Activated CD8-positive, alpha-beta T cell treated with anti-CD3 and anti-CD28 coated beads, Interleukin-2, amount 10 ng/mL, durations not matched to agents 7 days and 5 days (primary cell): ENCODE measurements around the gene LENG1. TPM values are rescaled to one million over a fixed set of nuclear protein-coding genes. Genes with fewer than 3 reads are reported as not detected.
"Not testable (repeated sequence)": the region's sequence is repeated elsewhere in the genome, so short reads cannot be mapped to it uniquely, and the experiment has no call there.

ENCODE experiments used
- ATAC-seq: fragments of 150-1000 bp; cut with Tn5 transposase; one replicate; pipeline ENCODE4 v1.10.0; 2021; ENCODE audit warnings: moderate library complexity
- CTCF ChIA-PET: fragments of 350-600 bp; sonication (Branson Sonifier 250); formaldehyde crosslinking; loops from one replicate; lab custom pipeline; 2021; ENCODE audit warnings: antibody characterized with exemption; lab: Charles Lee
- POLR2A ChIA-PET: fragments of 350-600 bp; sonication (Branson Sonifier 250); formaldehyde crosslinking; loops from one replicate; lab custom pipeline; 2021; ENCODE audit warnings: antibody characterized with exemption; lab: Charles Lee
- DNase-seq: peaks from one replicate; pipeline ENCODE4 v3.0.0-alpha.2; 2020
- H3K27ac Mint-ChIP-seq: one replicate; pipeline ENCODE4 v1.8.0; 2021; ENCODE audit warnings: mild to moderate bottlenecking, mixed read lengths
- H3K27me3 Mint-ChIP-seq: one replicate; pipeline ENCODE4 v1.8.0; 2021; ENCODE audit warnings: low read depth, mixed read lengths
- H3K36me3 Mint-ChIP-seq: one replicate; pipeline ENCODE4 v1.8.0; 2021; ENCODE audit warnings: low read depth, mixed read lengths
- H3K4me1 Mint-ChIP-seq: one replicate; pipeline ENCODE4 v1.8.0; 2021; ENCODE audit warnings: low read depth, mixed read lengths
- H3K4me3 Mint-ChIP-seq: one replicate; pipeline ENCODE4 v1.8.0; 2021; ENCODE audit warnings: mild to moderate bottlenecking, mixed read lengths
- H3K9me3 Mint-ChIP-seq: one replicate; pipeline ENCODE4 v1.8.0; 2022; ENCODE audit warnings: mixed read lengths; ENCODE audit not compliant: insufficient read depth
- total RNA-seq, 2 experiments: library from RNA; stranded (reverse); gene quantifications; one replicate each; pipeline ENCODE4 v1.2.3, GENCODE V29; 2021

Gene LENG1
- 1 to 10 TPM; 6.6 to 7.5 TPM for total RNA-seq

DNA sequence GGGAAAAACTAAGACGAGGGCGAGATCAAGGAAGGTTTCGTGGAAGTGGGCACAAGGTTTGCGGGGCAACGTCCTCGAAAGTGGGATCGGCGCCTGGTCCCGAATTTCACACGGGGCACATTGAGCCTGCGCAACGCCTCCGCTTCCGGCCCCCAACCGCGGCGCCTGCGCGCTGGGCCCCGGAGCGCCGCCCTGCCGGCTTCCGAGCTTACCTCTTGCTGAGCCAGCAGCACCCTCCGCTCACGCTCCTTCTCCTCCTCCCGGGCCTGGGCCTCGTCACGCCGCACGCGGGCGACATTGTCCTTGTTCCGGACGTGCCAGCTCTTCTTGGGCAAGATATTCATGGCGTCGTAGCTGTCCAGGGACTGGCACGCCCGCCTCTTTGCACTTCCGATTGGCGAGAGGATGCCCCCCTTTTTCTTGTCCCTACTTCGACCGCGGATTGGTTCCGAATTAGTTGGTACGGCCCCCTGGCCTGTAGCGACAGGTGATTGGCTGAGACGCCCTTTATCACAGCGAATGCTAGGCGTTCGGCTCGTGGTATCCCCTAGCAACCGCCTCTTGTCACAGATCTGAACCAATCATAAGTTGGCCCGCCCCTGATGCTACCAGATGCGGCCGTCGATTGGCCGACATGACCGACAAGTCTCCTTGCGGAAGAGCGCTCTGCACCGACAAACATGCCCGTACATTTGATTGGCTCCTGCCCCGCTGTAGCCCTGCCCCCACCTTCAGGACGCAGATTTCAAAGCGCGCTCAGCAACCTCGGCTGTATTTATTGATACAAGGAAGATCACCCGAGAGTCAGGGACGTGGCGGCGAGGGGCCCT lies at the start of gene LENG1:
TSS of gene LENG1 (minus strand) at position 370 of the 830 bp plus-strand sequence. CDS start at position 344, 26 bp downstream.
- Mint-ChIP-seq H3K36me3 (peaks cover 36% of the 10 kb centered on the region), H3K27ac (peak within 1 kb of the TSS; percentile 100), H3K27me3 (peaks cover 2% of the 10 kb centered on the region), H3K9me3 (no peaks in the 10 kb centered on the region), H3K4me3 (peak within 1 kb of the TSS; percentile 98), H3K4me1 (peaks cover 67% of the 10 kb centered on the region)
- POLR2A ChIA-PET, result interaction anchor here (0.6 to 3.1 kb wide), 15 partner anchors 9 to 800 kb away, joined by 3 to 18 read pairs (median 6); partner anchors contain the start of genes CNOT3, MBOAT7, PRPF31 and RPS9
- peak; percentile 91 for ATAC-seq
- peak; percentile 100 for DNase-seq
- CTCF ChIA-PET, result interaction anchor here (0.9 to 2.5 kb wide), 10 partner anchors 9 to 106 kb away, joined by 3 to 7 read pairs (median 4); partner anchors contain the start of genes CNOT3 and MBOAT7

GRCh38 chr19:54208784-54209057 lies 49.2 kb upstream of the LENG1 start:
- DNase-seq, result no peak
- no peaks in the 10 kb centered on the region for H3K27me3 Mint-ChIP-seq
- H3K9me3 Mint-ChIP-seq, result no peaks in the 10 kb centered on the region
- ATAC-seq, result no peak
- CTCF ChIA-PET, result interaction anchor here (1.2 to 1.9 kb wide), 2 partner anchors 8 to 17 kb away, joined by 4 to 5 read pairs; partner anchors contain the start of genes RPS9 and TSEN34
- H3K4me1 Mint-ChIP-seq, result peaks cover 81% of the 10 kb centered on the region
- H3K4me3 Mint-ChIP-seq, result no peak overlapping the region
- H3K36me3 Mint-ChIP-seq, result peaks cover 78% of the 10 kb centered on the region
- POLR2A ChIA-PET, result interaction anchor here (3.6 kb wide), 1 partner anchor 8 kb away, joined by 41 read pairs; the partner anchor contains the start of gene RPS9
- H3K27ac Mint-ChIP-seq, result peak overlapping the region; percentile 18

GRCh38 chr19:54207983-54208783 lies 48.7 kb upstream of the LENG1 start:
- POLR2A ChIA-PET, result no interaction called here
- Mint-ChIP-seq H3K9me3 (no peaks in the 10 kb centered on the region), H3K27ac (peak overlapping the region; percentile 18), H3K4me3 (no peak overlapping the region), H3K27me3 (no peaks in the 10 kb centered on the region), H3K4me1 (peaks cover 87% of the 10 kb centered on the region), H3K36me3 (peaks cover 82% of the 10 kb centered on the region)
- ATAC-seq (no peak), DNase-seq (no peak)
- CTCF ChIA-PET, result interaction anchor here (1.2 kb wide), 1 partner anchor 17 kb away, joined by 4 read pairs; the partner anchor contains the start of gene TSEN34

DNA sequence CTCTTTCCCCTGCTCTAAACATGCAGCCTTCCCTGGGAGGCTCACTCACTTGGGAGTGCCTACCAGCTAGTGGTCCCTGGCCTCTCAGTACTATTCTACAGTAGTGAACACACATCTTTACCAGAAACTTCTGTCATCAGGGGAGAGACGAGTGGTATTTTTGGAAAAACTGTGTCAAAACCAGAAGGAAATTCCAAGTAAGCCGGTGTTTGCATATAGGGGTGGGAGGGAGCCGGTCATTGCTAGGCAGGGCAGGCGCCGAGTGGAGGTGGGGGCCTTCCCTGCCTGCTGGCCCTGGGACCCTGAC lies 48.1 kb upstream of the LENG1 start:
- Mint-ChIP-seq H3K27ac (peak overlapping the region; percentile 35), H3K36me3 (peaks cover 82% of the 10 kb centered on the region), H3K27me3 (no peaks in the 10 kb centered on the region), H3K9me3 (no peaks in the 10 kb centered on the region), H3K4me3 (no peak overlapping the region), H3K4me1 (peaks cover 91% of the 10 kb centered on the region)
- ATAC-seq, result no peak
- no peak for DNase-seq
- CTCF ChIA-PET, result interaction anchor here (1.2 kb wide), 1 partner anchor 16 kb away, joined by 4 read pairs; the partner anchor contains the start of gene TSEN34
- POLR2A ChIA-PET, result no interaction called here

DNA sequence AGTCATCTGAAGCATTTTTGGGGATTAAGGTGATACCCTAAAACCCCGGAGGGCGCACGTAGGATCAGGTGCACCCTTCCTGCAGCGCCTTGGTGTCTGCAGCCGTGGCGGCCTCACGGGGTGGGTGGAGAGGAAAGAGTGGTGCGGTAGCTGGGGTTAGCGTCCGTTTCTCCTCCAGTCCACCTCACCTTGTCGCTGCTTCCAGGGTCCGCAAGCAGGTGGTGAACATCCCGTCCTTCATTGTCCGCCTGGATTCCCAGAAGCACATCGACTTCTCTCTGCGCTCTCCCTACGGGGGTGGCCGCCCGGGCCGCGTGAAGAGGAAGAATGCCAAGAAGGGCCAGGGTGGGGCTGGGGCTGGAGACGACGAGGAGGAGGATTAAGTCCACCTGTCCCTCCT lies 47.7 kb upstream of the LENG1 start:
- CTCF ChIA-PET, result interaction anchor here (2.1 kb wide), 1 partner anchor 59 kb away, joined by 5 read pairs; no protein-coding TSS in a partner anchor
- peaks cover 86% of the 10 kb centered on the region for H3K36me3 Mint-ChIP-seq
- H3K27ac Mint-ChIP-seq, result peak overlapping the region; percentile 35
- ATAC-seq, DNase-seq, H3K9me3 Mint-ChIP-seq, H3K4me3 Mint-ChIP-seq, H3K27me3 Mint-ChIP-seq: not testable (repeated sequence)
- peaks cover 95% of the 10 kb centered on the region for H3K4me1 Mint-ChIP-seq
- POLR2A ChIA-PET, result interaction anchor here (0.5 to 2.4 kb wide), 3 partner anchors 13 to 18 kb away, joined by 4 to 7 read pairs (median 4); partner anchors contain the start of genes MBOAT7 and TSEN34

DNA sequence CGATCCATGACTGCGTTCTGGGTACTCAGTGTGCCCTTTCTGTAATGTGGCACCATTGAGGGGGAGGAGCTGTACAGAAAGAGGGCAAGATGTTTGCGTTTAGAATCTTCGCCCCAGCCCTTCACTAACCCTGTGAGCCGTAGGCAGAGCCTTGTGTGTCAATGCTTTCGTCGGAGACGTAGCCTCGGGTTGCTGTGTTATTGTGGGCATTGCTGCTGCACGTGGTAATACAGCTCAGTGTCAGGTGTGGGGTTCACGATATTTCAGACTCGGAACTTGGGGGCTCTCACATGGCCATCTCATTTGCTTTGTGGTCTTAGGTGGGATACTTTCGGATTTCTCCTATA lies 47.3 kb upstream of the LENG1 start:
- Mint-ChIP-seq H3K27ac (no peak overlapping the region), H3K4me1 (peaks cover 97% of the 10 kb centered on the region), H3K9me3 (no peaks in the 10 kb centered on the region), H3K36me3 (peaks cover 86% of the 10 kb centered on the region), H3K4me3 (no peak overlapping the region), H3K27me3 (no peaks in the 10 kb centered on the region)
- no peak for ATAC-seq
- ChIA-PET CTCF (interaction anchor here (2.1 kb wide), 1 partner anchor 59 kb away, joined by 5 read pairs; no protein-coding TSS in a partner anchor), POLR2A (interaction anchor here (0.5 to 2.4 kb wide), 3 partner anchors 13 to 18 kb away, joined by 4 to 7 read pairs (median 4); partner anchors contain the start of genes MBOAT7 and TSEN34)
- no peak for DNase-seq

DNA sequence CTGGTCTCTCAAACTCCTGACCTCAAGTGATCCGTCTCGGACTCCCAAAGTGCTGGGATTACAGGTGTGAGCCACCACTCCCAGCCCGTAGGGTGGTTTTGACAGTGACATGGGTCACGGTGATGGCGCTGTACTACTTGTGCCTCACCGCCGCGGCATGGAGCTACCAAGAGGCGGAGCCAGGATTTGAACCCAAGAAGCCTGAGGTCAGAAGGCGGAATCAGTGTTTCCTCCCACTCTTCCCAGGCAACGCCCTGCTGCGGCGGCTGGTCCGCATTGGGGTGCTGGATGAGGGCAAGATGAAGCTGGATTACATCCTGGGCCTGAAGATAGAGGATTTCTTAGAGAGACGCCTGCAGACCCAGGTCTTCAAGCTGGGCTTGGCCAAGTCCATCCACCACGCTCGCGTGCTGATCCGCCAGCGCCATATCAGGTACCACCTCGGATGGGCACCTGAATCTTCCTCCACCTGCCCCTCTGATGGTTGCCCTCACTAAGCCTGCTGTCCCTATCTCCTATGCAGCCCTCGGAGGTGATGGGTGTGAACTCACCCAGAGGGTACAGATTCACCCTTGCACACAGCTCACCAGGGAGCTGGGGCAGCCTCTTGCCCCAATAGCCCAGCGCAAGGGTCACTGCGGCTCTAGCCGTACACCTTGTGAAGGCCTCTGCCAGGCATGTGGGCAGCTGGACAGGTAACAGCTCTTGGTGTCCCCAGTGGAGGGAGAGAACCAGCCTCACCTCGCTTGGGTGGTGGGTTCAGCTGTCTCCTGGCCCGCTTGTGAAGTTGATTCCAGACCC lies 46.7 kb upstream of the LENG1 start:
- peaks cover 91% of the 10 kb centered on the region for H3K36me3 Mint-ChIP-seq
- H3K9me3 Mint-ChIP-seq, result no peaks in the 10 kb centered on the region
- H3K27me3 Mint-ChIP-seq, result no peaks in the 10 kb centered on the region
- ATAC-seq, result no peak
- DNase-seq, result no peak
- H3K4me1 Mint-ChIP-seq, result peaks cover 98% of the 10 kb centered on the region
- no peak overlapping the region for H3K4me3 Mint-ChIP-seq
- no peak overlapping the region for H3K27ac Mint-ChIP-seq
- CTCF ChIA-PET, result interaction anchor here (1.1 to 2.1 kb wide), 4 partner anchors 16 to 60 kb away, joined by 3 to 5 read pairs (median 4); partner anchors contain the start of genes MBOAT7 and TSEN34
- POLR2A ChIA-PET, result interaction anchor here (1.3 to 2.4 kb wide), 2 partner anchors 15 to 17 kb away, joined by 4 to 7 read pairs; partner anchors contain the start of genes MBOAT7 and TSEN34

DNA sequence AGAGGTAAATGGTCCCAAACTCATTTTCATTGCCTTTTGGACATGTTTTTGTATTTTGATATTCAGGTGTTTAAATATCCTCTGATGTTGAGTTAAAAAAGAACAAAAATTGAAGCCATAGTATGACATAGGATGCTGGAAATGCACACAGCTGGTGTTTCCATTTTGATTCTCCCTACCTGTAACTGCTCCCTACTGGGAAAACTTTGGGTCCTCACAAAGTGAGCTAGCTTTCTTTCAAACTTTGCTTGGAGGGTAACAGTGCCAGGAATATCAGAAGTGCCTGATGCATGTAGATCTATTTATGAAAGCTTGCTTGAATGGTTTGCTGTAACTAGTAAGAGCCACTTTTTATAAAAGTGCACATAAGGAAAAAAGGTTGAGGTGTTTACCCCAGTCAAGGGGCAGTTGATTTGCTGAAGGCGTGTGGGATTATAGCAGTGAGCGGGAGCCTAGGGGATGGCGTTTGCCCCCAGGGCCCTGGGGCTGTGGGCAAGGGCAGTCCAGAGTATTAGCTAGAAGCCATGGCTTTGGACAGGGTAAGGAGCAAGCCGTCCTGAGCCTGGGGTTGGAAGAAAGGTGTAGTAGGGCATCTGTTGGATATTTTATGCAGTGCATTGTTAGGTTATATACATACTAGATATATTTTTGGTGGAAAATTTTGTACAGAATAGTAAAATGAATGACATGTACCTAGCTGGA lies 45.4 kb upstream of the LENG1 start:
- H3K36me3 Mint-ChIP-seq, result peaks cover 87% of the 10 kb centered on the region
- peaks cover 91% of the 10 kb centered on the region for H3K4me1 Mint-ChIP-seq
- no peak for ATAC-seq
- DNase-seq, result no peak
- POLR2A ChIA-PET, result interaction anchor here (0.9 to 2.4 kb wide), 3 partner anchors 13 to 46 kb away, joined by 3 to 7 read pairs (median 4); partner anchors contain the start of genes LENG1 and MBOAT7
- no peaks in the 10 kb centered on the region for H3K27me3 Mint-ChIP-seq
- no peak overlapping the region for H3K27ac Mint-ChIP-seq
- H3K4me3 Mint-ChIP-seq, result no peak overlapping the region
- CTCF ChIA-PET, result interaction anchor here (1.2 to 1.5 kb wide), 3 partner anchors 16 to 61 kb away, joined by 3 to 5 read pairs (median 3); partner anchors contain the start of gene MBOAT7
- no peaks in the 10 kb centered on the region for H3K9me3 Mint-ChIP-seq

GRCh38 chr19:54203151-54203611 lies 43.7 kb upstream of the LENG1 start:
- peaks cover 81% of the 10 kb centered on the region for H3K4me1 Mint-ChIP-seq
- CTCF ChIA-PET, result interaction anchor here (2.0 kb wide), 1 partner anchor 12 kb away, joined by 4 read pairs; the partner anchor contains the start of gene TSEN34

DNA sequence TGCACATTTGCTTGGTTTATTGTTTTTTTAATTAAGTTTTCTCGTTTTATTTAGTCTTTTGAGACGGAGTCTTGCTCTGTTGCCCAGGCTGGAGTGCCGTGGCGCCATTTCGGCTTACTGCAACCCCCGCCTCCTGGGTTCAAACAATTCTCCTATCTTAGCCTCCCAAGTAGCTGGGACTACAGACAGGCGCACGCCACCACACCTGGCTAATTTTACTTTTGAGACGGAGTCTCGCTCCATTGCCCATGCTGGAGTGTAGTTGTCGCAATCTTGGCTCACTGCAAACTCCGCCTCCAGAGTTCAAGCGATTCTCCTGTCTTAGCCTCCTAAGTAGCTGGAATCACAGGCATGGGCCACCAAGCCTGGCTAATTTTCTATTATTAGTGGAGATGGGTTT lies 42.5 kb upstream of the LENG1 start:
- Mint-ChIP-seq H3K9me3 (no peaks in the 10 kb centered on the region), H3K27me3 (no peaks in the 10 kb centered on the region), H3K4me3 (peak overlapping the region; percentile 100), H3K27ac (peak overlapping the region; percentile 100), H3K36me3 (peaks cover 64% of the 10 kb centered on the region), H3K4me1 (peaks cover 69% of the 10 kb centered on the region)
- ATAC-seq (no peak), DNase-seq (no peak)
- ChIA-PET CTCF (interaction anchor here (1.2 to 2.0 kb wide), 2 partner anchors 10 to 11 kb away, joined by 4 read pairs; partner anchors contain the start of gene TSEN34), POLR2A (interaction anchor here (3.9 to 4.1 kb wide), 2 partner anchors 9 to 13 kb away, joined by 41 to 103 read pairs; partner anchors contain the start of genes MBOAT7 and TSEN34)

More at GRCh38 chr19:54203151-54203611, 43.7 kb upstream of the LENG1 start:
- ATAC-seq (no peak), DNase-seq (no peak)
- Mint-ChIP-seq H3K9me3 (no peaks in the 10 kb centered on the region), H3K36me3 (peaks cover 75% of the 10 kb centered on the region), H3K4me3 (peak overlapping the region; percentile 100), H3K27me3 (no peaks in the 10 kb centered on the region), H3K27ac (no peak overlapping the region)
- POLR2A ChIA-PET, result interaction anchor here (4.1 kb wide), 1 partner anchor 14 kb away, joined by 103 read pairs; the partner anchor contains the start of genes MBOAT7 and TSEN34
